Choroid plexus epithelial cell (primary cell): ENCODE data around the gene TMEM121B.

Source experiments
- DNase-seq: peaks from one replicate; pipeline ENCODE4 v3.0.0-alpha.2; 2010; ENCODE audit warnings: low read depth
- H3K4me3 ChIP-seq: 2 replicates; pipeline ENCODE4 v1.5.1; 2011; ENCODE audit warnings: low read depth, mild to moderate bottlenecking, control low read depth, low read length, moderate library complexity
- CTCF ChIP-seq: conservative IDR thresholded peaks from 2 replicates; pipeline ENCODE4 v1.5.1; 2011; ENCODE audit warnings: low read depth, mild to moderate bottlenecking, control low read depth, inconsistent platforms, low read length, moderate library complexity

TMEM121B gene

GRCh38 chr22:17107547-17107810 lies 13.7 kb downstream of the TMEM121B start:
- no peak for DNase-seq
- TF ChIP-seq CTCF, result no peak
- H3K4me3 ChIP-seq, result no peak overlapping the region

GRCh38 chr22:17106785-17107546 lies 14.2 kb downstream of the TMEM121B start:
- DNase-seq, result no peak
- no peak overlapping the region for H3K4me3 ChIP-seq
- TF ChIP-seq CTCF, result no peak

GRCh38 chr22:17106161-17106784 lies 14.9 kb downstream of the TMEM121B start:
- no peak overlapping the region for H3K4me3 ChIP-seq
- DNase-seq, result no peak
- TF ChIP-seq CTCF, result peak; percentile 23

GRCh38 chr22:17105143-17106129 lies 15.7 kb downstream of the TMEM121B start:
- H3K4me3 ChIP-seq, result no peak overlapping the region
- DNase-seq, result no peak
- no peak for TF ChIP-seq CTCF

GRCh38 chr22:17104336-17104935 lies 16.7 kb downstream of the TMEM121B start:
- DNase-seq, result no peak
- TF ChIP-seq CTCF, result no peak
- H3K4me3 ChIP-seq, result no peak overlapping the region

- no peak for DNase-seq
- no peak overlapping the region for H3K4me3 ChIP-seq
- TF ChIP-seq CTCF, result no peak
These were observed 17.8 kb downstream of the TMEM121B start for GRCh38 chr22:17103351-17103750.
